ENCODE results near the gene CHTF8.

DNA sequence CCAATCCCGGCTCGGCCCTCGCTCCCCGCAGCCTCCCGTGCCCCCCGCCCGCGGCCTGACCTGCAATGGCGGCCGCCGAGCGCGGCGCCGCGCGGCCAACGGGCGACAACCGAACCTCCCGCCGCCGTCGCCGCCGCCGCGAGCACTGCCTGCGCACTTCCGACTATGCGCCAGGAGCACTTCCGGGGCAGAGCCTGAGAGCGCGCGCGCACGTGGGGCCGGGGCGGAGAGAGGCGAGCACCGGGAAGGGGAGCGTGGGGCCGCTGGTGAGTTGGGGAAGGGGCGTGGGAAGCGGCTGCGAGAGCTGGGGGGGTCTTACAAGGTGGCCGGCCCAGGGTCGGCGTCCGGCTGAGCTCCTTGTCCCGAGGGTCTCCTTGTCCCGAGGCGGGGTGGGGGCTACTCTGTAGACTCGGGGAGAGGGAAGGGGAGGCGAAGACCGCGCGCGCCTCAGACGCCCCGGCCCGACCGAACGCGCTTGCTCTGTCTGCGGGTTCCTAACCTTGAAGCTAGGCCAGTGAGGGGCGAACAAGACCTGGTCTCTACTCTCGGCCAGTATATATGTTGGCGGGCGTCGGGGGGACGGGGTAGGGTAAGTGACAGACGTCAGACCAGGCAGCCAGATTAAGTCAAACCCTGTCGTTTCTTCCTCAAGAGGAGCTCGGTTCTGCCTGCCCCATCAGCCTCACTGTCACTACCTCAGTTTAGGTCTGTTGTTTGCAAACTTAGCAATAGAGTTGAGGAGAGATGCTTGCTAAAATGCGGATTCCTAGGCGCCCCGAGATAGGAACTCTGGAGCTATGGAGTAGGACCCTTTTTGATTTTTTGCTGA lies at the start of gene CHTF8, which contains the start of gene UTP4:
- TF ChIP-seq, protein P1, sequence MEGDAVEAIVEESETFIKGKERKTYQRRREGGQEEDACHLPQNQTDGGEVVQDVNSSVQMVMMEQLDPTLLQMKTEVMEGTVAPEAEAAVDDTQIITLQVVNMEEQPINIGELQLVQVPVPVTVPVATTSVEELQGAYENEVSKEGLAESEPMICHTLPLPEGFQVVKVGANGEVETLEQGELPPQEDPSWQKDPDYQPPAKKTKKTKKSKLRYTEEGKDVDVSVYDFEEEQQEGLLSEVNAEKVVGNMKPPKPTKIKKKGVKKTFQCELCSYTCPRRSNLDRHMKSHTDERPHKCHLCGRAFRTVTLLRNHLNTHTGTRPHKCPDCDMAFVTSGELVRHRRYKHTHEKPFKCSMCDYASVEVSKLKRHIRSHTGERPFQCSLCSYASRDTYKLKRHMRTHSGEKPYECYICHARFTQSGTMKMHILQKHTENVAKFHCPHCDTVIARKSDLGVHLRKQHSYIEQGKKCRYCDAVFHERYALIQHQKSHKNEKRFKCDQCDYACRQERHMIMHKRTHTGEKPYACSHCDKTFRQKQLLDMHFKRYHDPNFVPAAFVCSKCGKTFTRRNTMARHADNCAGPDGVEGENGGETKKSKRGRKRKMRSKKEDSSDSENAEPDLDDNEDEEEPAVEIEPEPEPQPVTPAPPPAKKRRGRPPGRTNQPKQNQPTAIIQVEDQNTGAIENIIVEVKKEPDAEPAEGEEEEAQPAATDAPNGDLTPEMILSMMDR (conservative IDR thresholded peaks at IDR 0.05) = no peak
- no peak for TF ChIP-seq ZFX (IDR thresholded peaks at IDR 0.05)

Data from C4-2B (cell line).